GM12873 (cell line): Measurements from ENCODE around the gene TLR4.

Experiments
- CTCF ChIP-seq: IDR thresholded peaks from 2 replicates; pipeline ENCODE4 v1.5.1; 2012; ENCODE audit warnings: low read depth, mild to moderate bottlenecking, moderate library complexity, low read length, control low read depth; ENCODE audit not compliant: insufficient read depth; ENCODE audit errors: missing control alignments

The TLR4 gene

GRCh38 chr9:117734523-117735314, 30.5 kb downstream of the TLR4 start:
- no peak for TF ChIP-seq CTCF

DNA sequence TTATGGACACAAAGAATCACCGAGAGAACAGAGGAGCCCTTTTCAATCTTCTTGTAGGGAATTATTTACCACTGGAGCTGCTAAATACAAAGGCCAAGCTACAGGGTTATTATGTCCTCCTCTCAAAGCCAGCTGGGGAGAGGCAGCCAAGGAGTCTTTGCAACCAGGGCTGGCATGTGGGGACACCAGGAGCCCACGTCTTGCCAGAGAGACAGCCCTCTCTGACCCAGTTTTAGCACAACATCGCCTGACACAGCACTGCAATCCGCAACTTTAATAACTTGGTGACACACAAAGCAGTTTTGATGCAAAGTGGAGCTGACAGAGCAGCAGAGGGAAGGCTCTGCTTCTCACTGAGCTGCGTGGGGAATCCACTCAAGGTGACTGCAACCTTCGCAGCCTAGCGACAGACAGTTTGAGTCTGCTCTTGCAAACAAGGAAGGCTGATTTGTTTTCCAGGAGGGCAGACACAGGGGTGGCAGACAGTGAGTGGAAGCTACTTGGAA, 33.6 kb downstream of the TLR4 start:
- no peak for TF ChIP-seq CTCF

DNA sequence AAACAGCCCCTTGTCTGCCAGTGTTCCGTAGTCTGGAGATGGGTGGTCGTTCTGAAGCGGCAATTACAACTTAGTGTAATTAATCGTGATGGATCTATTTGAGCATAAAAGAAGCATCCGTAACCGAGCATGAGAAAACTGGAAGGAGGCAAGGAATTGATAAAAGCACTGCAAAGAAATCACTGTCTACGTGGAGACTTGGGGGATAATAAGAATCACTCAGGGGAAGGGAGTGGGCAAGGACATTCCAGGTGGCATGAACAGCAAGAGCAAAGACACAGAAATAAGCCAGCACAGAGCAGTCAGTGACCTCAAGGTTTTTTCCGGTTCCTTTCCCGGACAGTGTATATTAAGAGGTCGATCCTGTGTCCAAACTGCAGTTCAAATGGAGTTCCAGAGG, 35.0 kb downstream of the TLR4 start:
- TF ChIP-seq CTCF, result no peak

GRCh38 chr9:117739624-117740347, 35.6 kb downstream of the TLR4 start:
- no peak for TF ChIP-seq CTCF

DNA sequence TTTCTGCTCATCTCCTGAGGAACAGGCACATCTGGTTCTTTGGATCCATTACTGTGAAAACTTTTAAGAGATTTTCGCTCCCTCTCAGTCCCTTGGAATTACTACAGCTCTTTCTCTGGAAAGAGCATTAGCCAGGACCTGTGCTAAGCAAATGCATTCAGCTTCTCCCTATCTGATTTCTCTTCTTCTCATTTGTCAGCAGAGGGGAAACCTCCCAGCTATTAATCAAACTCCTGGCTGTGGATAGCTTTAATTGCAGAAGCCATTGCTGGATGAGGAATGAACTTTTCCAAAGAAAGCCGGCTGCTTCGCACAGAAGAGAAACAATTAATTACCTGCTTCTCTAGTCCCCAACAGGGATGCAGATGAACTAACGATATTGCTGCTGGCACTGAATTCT, 37.9 kb downstream of the TLR4 start:
- no peak for TF ChIP-seq CTCF

DNA sequence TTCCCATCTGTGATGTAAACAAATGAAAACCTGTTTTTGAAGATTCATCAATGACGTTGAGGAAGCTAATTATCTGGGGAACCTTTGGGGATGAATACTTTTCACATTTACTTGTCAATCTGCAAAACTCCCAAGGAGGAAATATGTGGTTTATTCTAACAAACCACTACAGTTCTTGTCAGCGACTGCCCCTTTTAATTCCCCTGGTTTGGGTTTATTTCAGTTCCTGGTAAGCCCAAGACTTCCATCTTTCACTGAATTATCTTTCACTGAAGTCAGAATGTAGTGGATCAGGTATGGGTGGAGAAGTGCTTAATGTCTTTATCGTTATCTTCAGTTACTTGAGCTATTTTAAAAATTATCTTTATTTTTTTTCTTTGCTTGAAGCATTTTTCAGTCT, 40.2 kb downstream of the TLR4 start:
- no peak for TF ChIP-seq CTCF

DNA sequence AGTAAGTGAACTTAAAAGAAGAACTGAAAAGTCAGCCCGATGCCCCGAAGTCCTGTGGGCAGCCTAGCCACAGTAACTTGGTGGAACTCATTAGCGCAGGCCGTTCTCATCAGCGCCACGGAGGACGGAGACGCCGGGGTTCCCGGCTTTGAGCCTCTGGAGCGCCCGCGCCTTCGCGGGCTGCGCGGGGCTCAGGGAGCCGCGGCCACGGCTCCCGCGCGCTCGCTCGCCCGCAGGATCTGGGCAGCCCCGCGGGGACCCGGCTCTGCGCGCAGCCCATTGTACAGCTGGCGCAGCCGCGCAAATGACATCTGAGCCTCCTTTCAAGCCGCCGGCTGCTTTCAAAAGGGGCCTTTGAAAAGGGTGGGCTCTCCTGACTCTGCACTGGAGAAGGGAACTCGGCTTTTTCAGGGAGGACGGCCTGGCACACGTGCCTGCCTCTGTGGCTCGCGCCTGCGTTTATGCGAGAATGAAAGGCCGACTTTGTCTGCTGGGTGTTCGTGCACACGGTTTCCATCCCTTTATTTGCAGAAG, 40.7 kb downstream of the TLR4 start:
- TF ChIP-seq CTCF, result no peak
